GM13976 (cell line): ENCODE measurements around the gene CHPF2.

Source experiments
- DNase-seq: peaks from one replicate; pipeline ENCODE4 v3.0.0; 2012; ENCODE audit warnings: low spot score
- CTCF ChIP-seq: IDR thresholded peaks from 2 replicates; pipeline ENCODE4 v1.5.1; 2012; ENCODE audit warnings: borderline replicate concordance, mild to moderate bottlenecking; ENCODE audit not compliant: insufficient read depth; ENCODE audit errors: extremely low read depth, missing control alignments, control extremely low read depth
- in situ Hi-C: fragments of 300-500 bp; cut with MboI; formaldehyde crosslinking; loops from one replicate; pipeline ENCODE4 v1.12.0; 2022; ENCODE audit warnings: low sequenced_read_pairs, mixed read lengths, inconsistent platforms; ENCODE audit not compliant: unreplicated experiment

CHPF2 gene

GRCh38 chr7:151198945-151199848 is 33.1 kb upstream of the CHPF2 start:
- in situ Hi-C loops: no loop called here
- TF ChIP-seq CTCF: no peak
- no peak for DNase-seq

GRCh38 chr7:151201344-151201743 is 30.9 kb upstream of the CHPF2 start:
- DNase-seq: no peak
- TF ChIP-seq CTCF: no peak
- in situ Hi-C loops: no loop called here

- in situ Hi-C loops: no loop called here
- no peak for DNase-seq
- no peak for TF ChIP-seq CTCF
These were observed 30.5 kb upstream of the CHPF2 start for GRCh38 chr7:151201751-151202150.

- in situ Hi-C loops: no loop called here
- no peak for TF ChIP-seq CTCF
- no peak for DNase-seq
These were observed 29.4 kb upstream of the CHPF2 start for GRCh38 chr7:151202836-151203235.

- in situ Hi-C loops: no loop called here
- DNase-seq: peak; percentile 25
- no peak for TF ChIP-seq CTCF
These were observed 27.8 kb upstream of the CHPF2 start for GRCh38 chr7:151204383-151205032.

GRCh38 chr7:151205730-151206129 is 26.6 kb upstream of the CHPF2 start:
- in situ Hi-C loops: no loop called here
- peak; percentile 37 for DNase-seq
- TF ChIP-seq CTCF: no peak
